H9 (cell line): ENCODE data around the gene SCUBE1. TPM values are rescaled to one million over a fixed set of nuclear protein-coding genes. Genes with fewer than 3 reads are reported as not detected.

Source experiments
- DNase-seq: peaks from one replicate; pipeline ENCODE4 v3.0.0-alpha.2; 2017
- H2AFZ ChIP-seq: one replicate; pipeline ENCODE4 v1.6.1; 2013; ENCODE audit warnings: mild to moderate bottlenecking, low read length, control low read depth, moderate library complexity
- H2AK5ac ChIP-seq: 2 replicates; pipeline ENCODE4 v1.6.1; 2013; ENCODE audit warnings: low read length, control low read depth, mixed read lengths; ENCODE audit not compliant: insufficient read length
- H2BK120ac ChIP-seq: one replicate; pipeline ENCODE4 v1.6.1; 2013; ENCODE audit warnings: low read depth, mild to moderate bottlenecking, low read length, control low read depth, inconsistent platforms; ENCODE audit not compliant: poor library complexity, severe bottlenecking
- H2BK12ac ChIP-seq: 2 replicates; pipeline ENCODE4 v1.6.1; 2013; ENCODE audit warnings: low read length, control low read depth, mixed read lengths, low read depth; ENCODE audit not compliant: insufficient read length
- H2BK15ac ChIP-seq: 2 replicates; pipeline ENCODE4 v1.6.1; 2013; ENCODE audit warnings: low read depth, low read length, control low read depth
- H2BK20ac ChIP-seq: one replicate; pipeline ENCODE4 v1.6.1; 2013; ENCODE audit warnings: low read depth, mild to moderate bottlenecking, low read length, control low read depth, inconsistent platforms; ENCODE audit not compliant: poor library complexity, severe bottlenecking
- H2BK5ac ChIP-seq: 2 replicates; pipeline ENCODE4 v1.6.1; 2013; ENCODE audit warnings: low read length, control low read depth, mixed read lengths; ENCODE audit not compliant: insufficient read length
- H3K14ac ChIP-seq: 2 replicates; pipeline ENCODE4 v1.6.1; 2013; ENCODE audit warnings: low read length, control low read depth; ENCODE audit not compliant: insufficient read depth
- H3K18ac ChIP-seq: 2 replicates; pipeline ENCODE4 v1.6.1; 2013; ENCODE audit warnings: low read depth, mild to moderate bottlenecking, mixed read lengths, low read length, control low read depth; ENCODE audit not compliant: insufficient read length
- H3K23ac ChIP-seq: 2 replicates; pipeline ENCODE4 v1.6.1; 2013; ENCODE audit warnings: low read length, control low read depth, mixed read lengths, low read depth; ENCODE audit not compliant: insufficient read length
- H3K23me2 ChIP-seq: 2 replicates; pipeline ENCODE4 v1.6.1; 2013; ENCODE audit warnings: low read depth, mild to moderate bottlenecking, mixed read lengths, low read length, control low read depth; ENCODE audit not compliant: insufficient read length, poor library complexity, severe bottlenecking
- H3K27ac ChIP-seq: 2 replicates; pipeline ENCODE4 v1.5.1; 2013; ENCODE audit warnings: low read length, control low read depth, mixed read lengths, low read depth; ENCODE audit not compliant: insufficient read length
- H3K27me3 ChIP-seq: 2 replicates; pipeline ENCODE4 v1.6.1; 2013; ENCODE audit warnings: low read length, control low read depth, inconsistent platforms; ENCODE audit not compliant: insufficient read depth
- H3K4ac ChIP-seq: 2 replicates; pipeline ENCODE4 v1.6.1; 2013; ENCODE audit warnings: low read depth, mild to moderate bottlenecking, control low read depth, inconsistent platforms, low read length, moderate library complexity
- H3K4me1 ChIP-seq: 2 replicates; pipeline ENCODE4 v1.6.1; 2013; ENCODE audit warnings: low read length, control low read depth, inconsistent platforms; ENCODE audit not compliant: insufficient read depth
- H3K4me2 ChIP-seq: 2 replicates; pipeline ENCODE4 v1.6.1; 2013; ENCODE audit warnings: low read length, control low read depth, mixed read lengths; ENCODE audit not compliant: insufficient read length, insufficient read depth
- H3K56ac ChIP-seq: 2 replicates; pipeline ENCODE4 v1.6.1; 2013; ENCODE audit warnings: low read depth, mild to moderate bottlenecking, mixed read lengths, low read length, control low read depth; ENCODE audit not compliant: insufficient read length
- H3K79me1 ChIP-seq: 2 replicates; pipeline ENCODE4 v1.6.1; 2013; ENCODE audit warnings: low read depth, mild to moderate bottlenecking, moderate library complexity, low read length, control low read depth, inconsistent platforms; ENCODE audit not compliant: insufficient read depth, poor library complexity, severe bottlenecking
- H3K79me2 ChIP-seq: 2 replicates; pipeline ENCODE4 v1.6.1; 2013; ENCODE audit warnings: low read length, control low read depth, inconsistent platforms; ENCODE audit not compliant: insufficient read depth
- H3K9ac ChIP-seq: 2 replicates; pipeline ENCODE4 v1.6.1; 2013; ENCODE audit warnings: low read length, control low read depth, mixed read lengths; ENCODE audit not compliant: insufficient read length; ENCODE audit errors: extremely low read depth
- H3K9me3 ChIP-seq: one replicate; pipeline ENCODE4 v1.6.1; 2013; ENCODE audit warnings: low read depth, low read length, inconsistent platforms; ENCODE audit not compliant: control insufficient read depth
- H3T11ph ChIP-seq: one replicate; pipeline ENCODE4 v1.6.1; 2013; ENCODE audit warnings: mild to moderate bottlenecking, low read length, control low read depth, inconsistent platforms
- H4K20me1 ChIP-seq: one replicate; pipeline ENCODE4 v1.6.1; 2013; ENCODE audit not compliant: control insufficient read depth, insufficient read length, insufficient read depth
- H4K5ac ChIP-seq: 2 replicates; pipeline ENCODE4 v1.6.1; 2013; ENCODE audit warnings: low read depth, mild to moderate bottlenecking, mixed read lengths, low read length, control low read depth; ENCODE audit not compliant: insufficient read length
- H4K8ac ChIP-seq: replicated peaks from 2 replicates; pipeline ENCODE4 v1.6.1; 2013; ENCODE audit warnings: low read length, control low read depth, mixed read lengths, low read depth; ENCODE audit not compliant: insufficient read length
- H4K91ac ChIP-seq: 2 replicates; pipeline ENCODE4 v1.6.1; 2013; ENCODE audit warnings: low read depth, mild to moderate bottlenecking, moderate library complexity, mixed read lengths, low read length, control low read depth; ENCODE audit not compliant: insufficient read length
- H3K27ac Mint-ChIP-seq, 3 experiments: 2 replicates in 2 of 3; 3 replicates in 1 of 3; pipeline ENCODE4 v1.8.0; 2020 to 2021; ENCODE audit warnings: mixed read lengths in 3 of 3, mild to moderate bottlenecking in 1 of 3, moderate library complexity in 1 of 3
- H3K27me3 Mint-ChIP-seq: 2 replicates; pipeline ENCODE4 v1.8.0; 2021; ENCODE audit warnings: low read depth, mild to moderate bottlenecking, moderate library complexity, mixed read lengths
- H3K36me3 Mint-ChIP-seq, 3 experiments: 2 replicates in 2 of 3; 3 replicates in 1 of 3; pipeline ENCODE4 v1.8.0; 2020 to 2021; ENCODE audit warnings: low read depth in 3 of 3, mixed read lengths in 3 of 3; ENCODE audit not compliant: insufficient read depth in 1 of 3
- H3K4me1 Mint-ChIP-seq, 2 experiments: 2 replicates each; pipeline ENCODE4 v1.8.0; 2020; ENCODE audit warnings: mixed read lengths in 2 of 2
- H3K4me3 Mint-ChIP-seq, 2 experiments: 2 replicates in 1 of 2; 3 replicates in 1 of 2; pipeline ENCODE4 v1.8.0; 2020 to 2021; ENCODE audit warnings: mild to moderate bottlenecking in 2 of 2, mixed read lengths in 2 of 2, moderate library complexity in 1 of 2
- H3K9me3 Mint-ChIP-seq, 2 experiments: 2 replicates in 1 of 2; 3 replicates in 1 of 2; pipeline ENCODE4 v1.8.0; 2020; ENCODE audit warnings: mild to moderate bottlenecking in 2 of 2, mixed read lengths in 2 of 2, moderate library complexity in 1 of 2
- CTCF ChIP-seq: fragments of 200-600 bp; sonication (generic); conservative IDR thresholded peaks from 3 replicates; pipeline ENCODE4 v1.8.0; 2021; ENCODE audit warnings: antibody characterized with exemption, mild to moderate bottlenecking
- WGBS: extraction: QIAGEN DNeasy Blood & Tissue Kit; methylation state at CpG from one replicate; pipeline ENCODE4 v1.1.7; 2013; ENCODE audit warnings: missing lambda C conversion rate, low lambda C conversion rate, mixed read lengths; ENCODE audit not compliant: insufficient read length; ENCODE audit errors: extremely low coverage; 5-methylcytosine and 5-hydroxymethylcytosine counted together
- total RNA-seq: library from RNA; stranded (reverse); gene quantifications from 2 replicates; pipeline ENCODE4 v1.2.1, GENCODE V29; 2021

Gene SCUBE1
- total RNA-seq, 1 experiment from 2014 or later = 1.2 TPM

- Mint-ChIP-seq H3K4me1 (peaks cover 0 to 10% of the 10 kb centered on the region in 2 experiments; a peak in 2 of 4 replicates), H3K36me3 (no peaks in the 10 kb centered on the region; a peak in 1 of 7 replicates), H3K27me3 (peaks cover 10% of the 10 kb centered on the region), H3K27ac (no peak overlapping the region), H3K9me3 (no peaks in the 10 kb centered on the region), H3K4me3 (no peak overlapping the region)
- H2BK5ac ChIP-seq = no peak overlapping the region
- no peak overlapping the region for H2BK120ac ChIP-seq
- no peak overlapping the region for H4K91ac ChIP-seq
- H3K4ac ChIP-seq = no peak overlapping the region
- no peak overlapping the region for H4K8ac ChIP-seq
- H2AFZ ChIP-seq = no peak overlapping the region
- H3K4me1 ChIP-seq = no peaks in the 10 kb centered on the region
- no peak for DNase-seq
- no peak overlapping the region for H2BK12ac ChIP-seq
- H3K79me1 ChIP-seq = no peaks in the 10 kb centered on the region
- WGBS = no CpG with 5 or more reads among the region's 11 CpGs
- no peak overlapping the region for H3K4me2 ChIP-seq
- H3K27ac ChIP-seq = no peak overlapping the region
- H3K79me2 ChIP-seq = no peaks in the 10 kb centered on the region
- no peaks in the 10 kb centered on the region for H3K23me2 ChIP-seq
- no peak overlapping the region for H3K9ac ChIP-seq
- H3K9me3 ChIP-seq = no peaks in the 10 kb centered on the region
- H2AK5ac ChIP-seq = no peak overlapping the region
- H3K27me3 ChIP-seq = no peaks in the 10 kb centered on the region
- no peak for TF ChIP-seq CTCF
- no peak overlapping the region for H3T11ph ChIP-seq
- H3K56ac ChIP-seq = no peak overlapping the region
- H2BK15ac ChIP-seq = no peak overlapping the region
- no peak overlapping the region for H2BK20ac ChIP-seq
- H4K5ac ChIP-seq = no peak overlapping the region
- H3K14ac ChIP-seq = no peak overlapping the region
- H3K23ac ChIP-seq = no peak overlapping the region
- H3K18ac ChIP-seq = no peak overlapping the region
- H4K20me1 ChIP-seq = no peaks in the 10 kb centered on the region
Observed at GRCh38 chr22:43303751-43304150, 39.4 kb downstream of the SCUBE1 start.
